ENCODE data around the gene GAGE10. TPM values are rescaled to one million over a fixed set of nuclear protein-coding genes. Genes with fewer than 3 reads are reported as not detected.
"Not testable (repeated sequence)": the region's sequence is repeated elsewhere in the genome, so short reads cannot be mapped to it uniquely, and the experiment has no call there.

GAGE10 gene
- total and polyA plus RNA-seq, 9 of the 15 experiments (the other 6 are each of a cell fraction or from before 2014, with no cell fraction given) = 0.80 to 3.1 (median 0.96) TPM; not detected in 4

- TF ChIP-seq CTBP1 (IDR thresholded peaks at IDR 0.05; ENCODE audit: borderline replicate concordance) (peak; percentile 25; the same call in 1 of the 2 replicates), ZNF57 (CRISPR knock-in tag; IDR thresholded peaks at IDR 0.05) (0 out of 2 replicates have a peak, but pooled peaks have one; percentile 33), L3MBTL2 (IDR thresholded peaks at IDR 0.05) (peak; percentile 73), MTF1 (CRISPR knock-in tag; IDR thresholded peaks at IDR 0.05; ENCODE audit: borderline replicate concordance) (0 out of 2 replicates have a peak, but pooled peaks have one; percentile 14), ZNF707 (CRISPR knock-in tag; conservative IDR thresholded peaks at IDR 0.05) (0 out of 2 replicates have a peak, but pooled peaks have one; percentile 20), EP400 (IDR thresholded peaks at IDR 0.05) (peak; percentile 68; the same call in 1 of the 2 replicates), NFIC (IDR thresholded peaks at IDR 0.05) (peak; percentile 31; the same call in 1 of the 2 replicates)
Observed at GRCh38 chrX:49341449-49341848, 38.0 kb downstream of the GAGE10 start (continued).

GRCh38 chrX:49344496-49345175 lies 41.2 kb downstream of the GAGE10 start:
- H3K27ac ChIP-seq (ENCODE audit: extremely low read depth, low read depth, low read length); H3K4me1 ChIP-seq (replicated peaks in 1 of 2; ENCODE audit: control insufficient read depth in 2 of 2, insufficient read depth in 2 of 2, low read length in 2 of 2); DNase-seq (ENCODE audit: extremely low read depth in 1 of 4, low spot score in 3 of 4); H4K20me1 ChIP-seq (replicated peaks; ENCODE audit: control insufficient read depth, insufficient read depth, low read length); intact Hi-C loops (cut with micrococcal nuclease); FAIRE-seq; H3K9me1 ChIP-seq (ENCODE audit: control insufficient read depth, insufficient read depth, low read length); BruUV-seq (replicated peaks); H3K9me3 ChIP-seq (replicated peaks; ENCODE audit: control insufficient read depth, insufficient read depth, low read depth, low read length); H3K36me3 ChIP-seq (ENCODE audit: control insufficient read depth, insufficient read depth, low read length); POLR2A ChIA-PET; ATAC-seq; H3K79me2 ChIP-seq (ENCODE audit: control insufficient read depth, insufficient read depth, low read length); H3K4me2 ChIP-seq (ENCODE audit: insufficient read depth, low read length); H2AFZ ChIP-seq (ENCODE audit: low read depth, low read length); CTCF ChIA-PET (ENCODE audit: low intra/inter-chr PET ratio); H3K4me3 ChIP-seq; H3K27me3 ChIP-seq (ENCODE audit: control insufficient read depth in 2 of 2, insufficient read depth in 2 of 2, low read length in 2 of 2); H3K9ac ChIP-seq (ENCODE audit: insufficient read depth in 1 of 2, low read depth in 2 of 2, low read length in 2 of 2): not testable (repeated sequence)
- 50% methylated on average over 10 of the region's 15 CpGs for WGBS (ENCODE audit: insufficient coverage, low coverage, missing lambda C conversion rate)
- in situ Hi-C loops (cut with MboI) = loop anchor here (5.0 to 25.0 kb wide), 2 partner anchors 268 to 393 kb away; no protein-coding TSS in a partner anchor

- H3K9me1 ChIP-seq (ENCODE audit: control insufficient read depth, insufficient read depth, low read length); ATAC-seq; H4K20me1 ChIP-seq (replicated peaks; ENCODE audit: control insufficient read depth, insufficient read depth, low read length); DNase-seq (ENCODE audit: extremely low read depth in 1 of 4, low spot score in 3 of 4); H3K4me2 ChIP-seq (ENCODE audit: insufficient read depth, low read length); H3K9ac ChIP-seq (ENCODE audit: insufficient read depth in 1 of 2, low read depth in 2 of 2, low read length in 2 of 2); H3K79me2 ChIP-seq (ENCODE audit: control insufficient read depth, insufficient read depth, low read length); H2AFZ ChIP-seq (ENCODE audit: low read depth, low read length); CTCF ChIA-PET (ENCODE audit: low intra/inter-chr PET ratio); H3K4me3 ChIP-seq; FAIRE-seq; H3K4me1 ChIP-seq (replicated peaks in 1 of 2; ENCODE audit: control insufficient read depth in 2 of 2, insufficient read depth in 2 of 2, low read length in 2 of 2); H3K9me3 ChIP-seq (replicated peaks; ENCODE audit: control insufficient read depth, insufficient read depth, low read depth, low read length); H3K27ac ChIP-seq (ENCODE audit: extremely low read depth, low read depth, low read length); H3K27me3 ChIP-seq (ENCODE audit: control insufficient read depth in 2 of 2, insufficient read depth in 2 of 2, low read length in 2 of 2); intact Hi-C loops (cut with micrococcal nuclease); H3K36me3 ChIP-seq (ENCODE audit: control insufficient read depth, insufficient read depth, low read length); POLR2A ChIA-PET: not testable (repeated sequence)
- 49% methylated on average over 5 of the region's 10 CpGs for WGBS (ENCODE audit: insufficient coverage, low coverage, missing lambda C conversion rate)
- in situ Hi-C loops (cut with MboI) = loop anchor here (5.0 to 25.0 kb wide), 2 partner anchors 267 to 392 kb away; no protein-coding TSS in a partner anchor
- TSS peak; percentile 44 for BruUV-seq (replicated peaks)
Observed at GRCh38 chrX:49345402-49345801, 42.0 kb downstream of the GAGE10 start.
